ENCODE data around the gene SPTBN5.
A peak's percentile ranks its signal among the peaks of the same experiment; 100 is the strongest.

The SPTBN5 gene

DNA sequence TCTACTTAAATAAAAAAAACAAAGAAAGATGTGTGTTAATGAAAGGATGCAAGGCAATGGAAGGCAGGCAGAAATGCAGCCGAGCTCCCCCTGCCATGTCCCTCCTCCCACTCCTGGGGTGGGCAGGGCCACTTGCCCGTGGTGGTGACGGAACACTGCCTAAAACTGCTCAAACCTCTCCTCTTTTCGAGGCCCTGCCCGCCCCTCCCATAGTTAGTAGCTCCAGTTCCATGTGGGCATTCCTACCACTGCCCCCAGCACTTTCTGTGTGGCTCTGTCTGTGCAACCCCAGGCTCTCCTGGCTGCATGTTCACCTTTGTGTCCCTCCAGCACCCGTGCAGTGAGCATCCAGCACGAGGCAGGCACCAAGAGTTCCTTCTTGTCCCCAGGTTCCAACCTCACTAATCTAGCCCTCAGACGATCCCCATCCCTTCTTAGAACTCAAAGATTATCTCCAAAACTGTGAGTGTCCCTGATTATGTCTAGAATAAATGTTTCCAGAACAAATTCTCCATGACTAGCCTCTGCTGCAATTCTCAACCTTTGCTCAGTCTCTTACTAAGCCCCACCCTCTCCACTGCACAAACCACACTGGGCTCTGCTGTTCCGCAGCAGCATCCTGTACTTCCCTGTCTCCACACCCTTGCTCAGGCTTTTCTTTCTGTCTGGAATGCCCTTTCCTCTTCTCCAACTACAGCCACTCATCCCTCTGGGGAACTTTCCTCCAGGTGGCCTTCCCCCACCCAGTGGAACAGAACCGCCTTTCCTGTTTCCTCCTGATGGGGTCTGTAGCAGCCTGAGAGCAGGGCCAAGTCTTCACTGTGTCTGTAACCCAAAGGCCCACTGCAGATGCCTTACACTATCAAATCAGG lies 32.6 kb upstream of the SPTBN5 start:
- WGBS = 70% methylated on average over 10 of the region's 10 CpGs

DNA sequence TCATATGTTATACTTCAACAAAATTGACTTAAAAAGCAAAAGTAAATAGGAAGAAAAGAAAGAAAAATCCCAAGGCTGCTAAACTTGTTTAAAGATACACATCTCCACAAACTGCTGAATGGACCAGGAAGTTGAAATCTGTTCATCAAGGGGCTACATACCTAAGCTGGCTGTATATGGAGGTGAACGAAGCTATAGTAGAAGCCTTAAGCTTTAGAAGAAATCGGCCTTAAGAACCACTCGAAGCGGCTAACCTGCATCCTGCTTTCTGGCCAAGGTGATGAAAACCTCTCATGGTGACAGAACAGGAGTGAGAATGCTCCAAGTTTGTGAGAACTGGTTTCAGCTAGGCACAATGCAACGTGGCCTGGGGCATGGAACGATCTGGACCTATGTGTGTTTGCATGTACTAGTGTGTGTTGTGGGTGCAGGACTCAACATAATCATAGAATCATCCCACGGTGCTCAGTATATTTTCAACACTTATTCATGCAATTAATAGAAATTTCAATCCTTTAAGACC lies 31.3 kb upstream of the SPTBN5 start:
- no peak overlapping the region for H2BK5ac ChIP-seq (ENCODE audit: low read depth, low read length, poor library complexity, severe bottlenecking)
- no peak overlapping the region for H3K4me3 ChIP-seq (ENCODE audit: insufficient read depth in 1 of 2, low read depth in 1 of 2, low read length in 2 of 2)
- no peak overlapping the region for H2AK5ac ChIP-seq (ENCODE audit: low read length, severe bottlenecking)
- no peak overlapping the region for H3K9ac ChIP-seq (ENCODE audit: low read length)
- peaks cover 13 to 45% of the 10 kb centered on the region in 2 experiments for H3K36me3 ChIP-seq (ENCODE audit: control insufficient read depth in 1 of 2, insufficient read depth in 2 of 2, low read depth in 1 of 2, low read length in 2 of 2)
- H3K9me3 ChIP-seq (ENCODE audit: control insufficient read depth, low read length) = no peaks in the 10 kb centered on the region
- H3K4me2 ChIP-seq (ENCODE audit: low read length, poor library complexity, severe bottlenecking) = no peak overlapping the region
- no peak overlapping the region for H3K4ac ChIP-seq (ENCODE audit: low read depth in 1 of 2, low read length in 2 of 2)
- no peak overlapping the region for H2BK12ac ChIP-seq (ENCODE audit: low read length in 2 of 2)
- H4K91ac ChIP-seq (ENCODE audit: low read length) = no peak overlapping the region
- H3K14ac ChIP-seq (ENCODE audit: low read length in 2 of 2) = no peak overlapping the region
- H2BK15ac ChIP-seq (ENCODE audit: low read depth, poor library complexity, severe bottlenecking) = no peak overlapping the region
- DNase-seq = no peak
- H2AFZ ChIP-seq (ENCODE audit: low read depth, low read length) = no peak overlapping the region
- WGBS = 98% methylated on average over 4 of the region's 7 CpGs
- H2BK120ac ChIP-seq (ENCODE audit: low read depth, low read length) = no peak overlapping the region
- H3K4me1 ChIP-seq (ENCODE audit: control insufficient read depth, insufficient read depth, low read depth, low read length) = peaks cover 25% of the 10 kb centered on the region
- no peak overlapping the region for H4K8ac ChIP-seq (ENCODE audit: low read length)
- H3K27me3 ChIP-seq (ENCODE audit: control insufficient read depth in 1 of 2, insufficient read depth in 1 of 2, low read length in 2 of 2) = no peaks in the 10 kb centered on the region
- peaks cover 17% of the 10 kb centered on the region for H3K79me1 ChIP-seq (replicated peaks; ENCODE audit: low read length, poor library complexity, severe bottlenecking)
- H3K27ac ChIP-seq (ENCODE audit: low read length, poor library complexity, severe bottlenecking) = no peak overlapping the region
- no peak overlapping the region for H3K18ac ChIP-seq (ENCODE audit: low read depth in 1 of 2, low read length in 2 of 2)
- no peak overlapping the region for H3K23ac ChIP-seq (ENCODE audit: low read length in 2 of 2)

More for the DNA sequence above, 32.6 kb upstream of the SPTBN5 start:
- no peak overlapping the region for H3K27ac ChIP-seq (ENCODE audit: low read length, poor library complexity, severe bottlenecking)
- peak overlapping the region; percentile 26 to 73 for H3K18ac ChIP-seq (ENCODE audit: low read depth in 1 of 2, low read length in 2 of 2)
- H3K9me3 ChIP-seq (ENCODE audit: control insufficient read depth, low read length) = no peaks in the 10 kb centered on the region
- no peak overlapping the region for H3K4me3 ChIP-seq (ENCODE audit: insufficient read depth in 1 of 2, low read depth in 1 of 2, low read length in 2 of 2)
- H2AK5ac ChIP-seq (ENCODE audit: low read length, severe bottlenecking) = no peak overlapping the region
- no peak overlapping the region for H2AFZ ChIP-seq (ENCODE audit: low read depth, low read length)
- no peaks in the 10 kb centered on the region for H3K27me3 ChIP-seq (ENCODE audit: control insufficient read depth in 1 of 2, insufficient read depth in 1 of 2, low read length in 2 of 2)
- peak overlapping the region; percentile 20 for H4K91ac ChIP-seq (ENCODE audit: low read length)
- H2BK120ac ChIP-seq (ENCODE audit: low read depth, low read length) = peak overlapping the region; percentile 9
- no peak overlapping the region for H3K14ac ChIP-seq (ENCODE audit: low read length in 2 of 2)
- H3K4me2 ChIP-seq (ENCODE audit: low read length, poor library complexity, severe bottlenecking) = no peak overlapping the region
- no peak overlapping the region for H3K23ac ChIP-seq (ENCODE audit: low read length in 2 of 2)
- H2BK12ac ChIP-seq (ENCODE audit: low read length in 2 of 2) = peak overlapping the region; percentile 54 to 63
- peak overlapping the region; percentile 10 for H4K8ac ChIP-seq (ENCODE audit: low read length)
- H3K4ac ChIP-seq (ENCODE audit: low read depth in 1 of 2, low read length in 2 of 2) = peak overlapping the region in 1 of 2 experiments; percentile 21
- no peak overlapping the region for H3K9ac ChIP-seq (ENCODE audit: low read length)
- H3K4me1 ChIP-seq (ENCODE audit: control insufficient read depth, insufficient read depth, low read depth, low read length) = peaks cover 25% of the 10 kb centered on the region
- peaks cover 11 to 40% of the 10 kb centered on the region in 2 experiments for H3K36me3 ChIP-seq (ENCODE audit: control insufficient read depth in 1 of 2, insufficient read depth in 2 of 2, low read depth in 1 of 2, low read length in 2 of 2)
- H3K79me1 ChIP-seq (replicated peaks; ENCODE audit: low read length, poor library complexity, severe bottlenecking) = peaks cover 17% of the 10 kb centered on the region
- H2BK15ac ChIP-seq (ENCODE audit: low read depth, poor library complexity, severe bottlenecking) = no peak overlapping the region
- peak; percentile 69 for DNase-seq
- no peak overlapping the region for H2BK5ac ChIP-seq (ENCODE audit: low read depth, low read length, poor library complexity, severe bottlenecking)

GRCh38 chr15:41923401-41923997 lies 29.6 kb upstream of the SPTBN5 start:
- Histone ChIP-seq H3K4me2 (ENCODE audit: low read length, poor library complexity, severe bottlenecking) (no peak overlapping the region), H2BK120ac (ENCODE audit: low read depth, low read length) (no peak overlapping the region), H4K91ac (ENCODE audit: low read length) (no peak overlapping the region), H3K4me1 (ENCODE audit: control insufficient read depth, insufficient read depth, low read depth, low read length) (peaks cover 32% of the 10 kb centered on the region), H3K36me3 (ENCODE audit: control insufficient read depth in 1 of 2, insufficient read depth in 2 of 2, low read depth in 1 of 2, low read length in 2 of 2) (peaks cover 20 to 50% of the 10 kb centered on the region in 2 experiments), H2AK5ac (ENCODE audit: low read length, severe bottlenecking) (peak overlapping the region; percentile 28), H2BK12ac (ENCODE audit: low read length in 2 of 2) (no peak overlapping the region), H2AFZ (ENCODE audit: low read depth, low read length) (no peak overlapping the region), H3K14ac (ENCODE audit: low read length in 2 of 2) (no peak overlapping the region), H3K18ac (ENCODE audit: low read depth in 1 of 2, low read length in 2 of 2) (no peak overlapping the region), H3K27me3 (ENCODE audit: control insufficient read depth in 1 of 2, insufficient read depth in 1 of 2, low read length in 2 of 2) (no peaks in the 10 kb centered on the region), H2BK5ac (ENCODE audit: low read depth, low read length, poor library complexity, severe bottlenecking) (no peak overlapping the region), H3K4me3 (ENCODE audit: insufficient read depth in 1 of 2, low read depth in 1 of 2, low read length in 2 of 2) (no peak overlapping the region), H4K8ac (ENCODE audit: low read length) (no peak overlapping the region), H3K27ac (ENCODE audit: low read length, poor library complexity, severe bottlenecking) (peak overlapping the region; percentile 2), H3K23ac (ENCODE audit: low read length in 2 of 2) (no peak overlapping the region), H3K79me1 (replicated peaks; ENCODE audit: low read length, poor library complexity, severe bottlenecking) (peaks cover 18% of the 10 kb centered on the region), H2BK15ac (ENCODE audit: low read depth, poor library complexity, severe bottlenecking) (no peak overlapping the region), H3K9ac (ENCODE audit: low read length) (no peak overlapping the region), H3K9me3 (ENCODE audit: control insufficient read depth, low read length) (no peaks in the 10 kb centered on the region), H3K4ac (ENCODE audit: low read depth in 1 of 2, low read length in 2 of 2) (no peak overlapping the region)
- 95% methylated on average over 3 of the region's 3 CpGs for WGBS
- DNase-seq = no peak

- Histone ChIP-seq H4K8ac (ENCODE audit: low read length) (no peak overlapping the region), H3K27me3 (ENCODE audit: control insufficient read depth in 1 of 2, insufficient read depth in 1 of 2, low read length in 2 of 2) (no peaks in the 10 kb centered on the region), H3K4me2 (ENCODE audit: low read length, poor library complexity, severe bottlenecking) (no peak overlapping the region), H2AFZ (ENCODE audit: low read depth, low read length) (no peak overlapping the region), H2BK12ac (ENCODE audit: low read length in 2 of 2) (no peak overlapping the region), H2AK5ac (ENCODE audit: low read length, severe bottlenecking) (peak overlapping the region; percentile 18), H3K79me1 (replicated peaks; ENCODE audit: low read length, poor library complexity, severe bottlenecking) (peaks cover 16% of the 10 kb centered on the region), H3K9ac (ENCODE audit: low read length) (no peak overlapping the region), H3K4me1 (ENCODE audit: control insufficient read depth, insufficient read depth, low read depth, low read length) (peaks cover 42% of the 10 kb centered on the region), H3K4ac (ENCODE audit: low read depth in 1 of 2, low read length in 2 of 2) (no peak overlapping the region), H2BK5ac (ENCODE audit: low read depth, low read length, poor library complexity, severe bottlenecking) (no peak overlapping the region), H3K14ac (ENCODE audit: low read length in 2 of 2) (no peak overlapping the region), H2BK15ac (ENCODE audit: low read depth, poor library complexity, severe bottlenecking) (no peak overlapping the region), H2BK120ac (ENCODE audit: low read depth, low read length) (no peak overlapping the region), H3K27ac (ENCODE audit: low read length, poor library complexity, severe bottlenecking) (peak overlapping the region; percentile 30), H3K23ac (ENCODE audit: low read length in 2 of 2) (no peak overlapping the region), H3K4me3 (ENCODE audit: insufficient read depth in 1 of 2, low read depth in 1 of 2, low read length in 2 of 2) (no peak overlapping the region), H4K91ac (ENCODE audit: low read length) (no peak overlapping the region), H3K18ac (ENCODE audit: low read depth in 1 of 2, low read length in 2 of 2) (no peak overlapping the region), H3K36me3 (ENCODE audit: control insufficient read depth in 1 of 2, insufficient read depth in 2 of 2, low read depth in 1 of 2, low read length in 2 of 2) (peaks cover 25 to 59% of the 10 kb centered on the region in 2 experiments), H3K9me3 (ENCODE audit: control insufficient read depth, low read length) (no peaks in the 10 kb centered on the region)
- WGBS = 97% methylated on average over 7 of the region's 9 CpGs
- no peak for DNase-seq
Observed at GRCh38 chr15:41922353-41922752, 28.5 kb upstream of the SPTBN5 start.
